ENCODE measurements around the gene PLPP1.
"Not testable (repeated sequence)": the region's sequence is repeated elsewhere in the genome, so short reads cannot be mapped to it uniquely, and the experiment has no call there.

PLPP1 gene

GRCh38 chr5:55546947-55547346, 12.2 kb upstream of the PLPP1 start:
- no peak for DNase-seq (ENCODE audit: low read depth in 2 of 2)

DNA sequence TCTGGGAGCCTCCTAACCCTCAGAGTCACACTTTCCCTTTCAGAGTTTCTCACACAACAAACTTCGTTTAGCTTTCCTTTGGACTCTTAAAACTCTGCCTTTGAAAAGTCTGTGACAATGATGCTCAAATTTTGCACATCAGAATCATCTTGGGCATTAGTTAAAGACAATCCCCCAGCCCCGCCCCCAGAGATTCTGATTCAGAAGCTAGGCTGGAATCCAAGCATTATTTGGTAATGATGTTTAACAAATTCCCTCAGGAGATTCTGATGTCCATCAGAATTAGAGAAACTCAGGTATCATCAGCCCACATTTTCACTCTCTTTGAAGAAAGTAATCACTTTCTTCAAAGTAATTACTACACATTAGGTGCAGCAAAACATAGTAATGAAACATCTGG, 9.6 kb upstream of the PLPP1 start:
- DNase-seq (ENCODE audit: low read depth in 2 of 2), result no peak

- no peak for DNase-seq (ENCODE audit: low read depth in 2 of 2)
Measured at GRCh38 chr5:55541056-55541635, 6.4 kb upstream of the PLPP1 start.

DNA sequence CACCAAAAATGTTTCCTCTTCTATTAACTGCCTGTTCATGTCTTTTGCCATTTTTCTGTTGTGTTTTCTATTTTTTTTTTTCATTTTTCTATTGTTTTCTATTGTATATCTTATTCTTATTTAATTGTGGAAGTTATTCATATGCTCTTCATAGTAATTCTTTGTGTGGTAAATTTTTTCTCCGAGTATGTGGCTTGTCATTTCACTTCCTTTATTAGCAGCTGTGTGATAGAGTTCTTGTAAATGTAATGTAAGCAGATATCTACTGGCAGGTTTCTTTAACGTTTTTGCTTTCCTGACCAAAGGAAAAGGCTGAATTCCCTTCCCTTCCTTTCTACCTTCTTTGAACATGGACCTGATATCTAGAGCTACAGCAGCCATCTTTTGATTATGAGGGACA, 5.8 kb upstream of the PLPP1 start:
- DNase-seq (ENCODE audit: low read depth in 2 of 2), result no peak

DNA sequence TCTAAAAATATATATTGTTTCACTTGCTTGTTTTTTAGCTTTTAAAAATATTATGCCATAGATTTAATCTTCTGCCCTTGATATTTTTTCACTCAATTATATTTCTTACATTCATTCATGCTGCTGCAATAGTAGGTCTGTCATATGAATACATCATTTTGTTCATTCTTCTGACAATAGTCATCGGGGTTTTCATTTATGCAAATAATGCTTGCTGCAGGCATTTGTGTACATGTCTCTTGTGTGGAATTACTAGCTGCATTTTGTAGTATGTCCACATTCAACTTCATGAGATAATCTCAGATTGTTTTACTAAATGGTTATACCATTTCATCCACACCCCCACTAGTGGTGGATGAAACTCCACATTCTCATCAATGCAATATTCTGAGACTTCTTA, 5.3 kb upstream of the PLPP1 start:
- DNase-seq (ENCODE audit: low read depth in 2 of 2), result no peak

DNA sequence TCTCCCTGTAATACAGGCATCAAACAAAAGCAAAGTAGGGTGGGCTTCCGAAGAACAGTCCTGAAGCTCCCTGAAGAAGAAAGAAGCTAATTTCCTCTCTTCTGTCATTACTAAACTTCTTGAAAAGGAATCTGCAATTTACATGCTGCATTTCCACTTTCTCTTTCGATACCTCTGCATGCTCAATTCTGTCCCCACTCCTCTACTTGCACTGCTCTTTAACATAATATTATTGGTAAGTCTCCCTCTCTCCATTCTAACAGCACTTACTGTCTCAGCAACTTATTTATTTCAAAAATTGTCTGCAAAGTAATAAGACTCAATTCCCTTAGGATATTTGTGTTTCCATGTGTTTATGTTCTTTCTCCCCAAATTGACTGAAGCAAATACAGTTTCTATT, 3.9 kb upstream of the PLPP1 start:
- DNase-seq (ENCODE audit: low read depth in 2 of 2), result no peak

DNA sequence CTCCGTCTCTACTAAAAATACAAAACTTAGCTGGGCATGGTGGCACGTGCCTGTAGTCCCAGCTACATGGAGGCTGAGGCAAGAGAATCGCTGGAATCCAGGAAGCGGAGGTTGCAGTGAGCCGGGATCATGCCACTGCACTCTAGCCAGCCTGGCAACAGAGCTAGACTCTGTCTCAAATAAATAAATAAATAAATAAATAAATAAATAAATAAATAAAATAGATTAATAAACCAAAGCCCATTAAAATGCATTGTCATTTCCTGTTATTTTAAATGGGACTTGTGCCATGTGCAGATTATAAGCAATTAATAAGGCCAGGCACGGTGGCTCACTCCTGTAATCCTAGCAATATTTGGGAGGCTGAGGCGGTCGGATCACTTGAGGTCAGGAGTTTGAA, 2.6 kb upstream of the PLPP1 start:
- DNase-seq (ENCODE audit: low read depth in 2 of 2), result not testable (repeated sequence)

- no peak for DNase-seq (ENCODE audit: low read depth in 2 of 2)
Measured at GRCh38 chr5:55535199-55535905, 588 bp upstream of the PLPP1 start.

GRCh38 chr5:55533521-55534435, 986 bp downstream of the PLPP1 start:
- DNase-seq (ENCODE audit: low read depth in 2 of 2), result peak in 1 of 2 donors; percentile 1

- DNase-seq (ENCODE audit: low read depth in 2 of 2), result no peak
Measured at GRCh38 chr5:55530669-55531068, 4.1 kb downstream of the PLPP1 start.

- no peak for DNase-seq (ENCODE audit: low read depth in 2 of 2)
Measured at GRCh38 chr5:55524816-55525215, 9.9 kb downstream of the PLPP1 start.

GRCh38 chr5:55523293-55523692, 11.5 kb downstream of the PLPP1 start:
- no peak for DNase-seq (ENCODE audit: low read depth in 2 of 2)

- no peak for DNase-seq (ENCODE audit: low read depth in 2 of 2)
Measured at GRCh38 chr5:55521881-55522280, 12.9 kb downstream of the PLPP1 start.

DNA sequence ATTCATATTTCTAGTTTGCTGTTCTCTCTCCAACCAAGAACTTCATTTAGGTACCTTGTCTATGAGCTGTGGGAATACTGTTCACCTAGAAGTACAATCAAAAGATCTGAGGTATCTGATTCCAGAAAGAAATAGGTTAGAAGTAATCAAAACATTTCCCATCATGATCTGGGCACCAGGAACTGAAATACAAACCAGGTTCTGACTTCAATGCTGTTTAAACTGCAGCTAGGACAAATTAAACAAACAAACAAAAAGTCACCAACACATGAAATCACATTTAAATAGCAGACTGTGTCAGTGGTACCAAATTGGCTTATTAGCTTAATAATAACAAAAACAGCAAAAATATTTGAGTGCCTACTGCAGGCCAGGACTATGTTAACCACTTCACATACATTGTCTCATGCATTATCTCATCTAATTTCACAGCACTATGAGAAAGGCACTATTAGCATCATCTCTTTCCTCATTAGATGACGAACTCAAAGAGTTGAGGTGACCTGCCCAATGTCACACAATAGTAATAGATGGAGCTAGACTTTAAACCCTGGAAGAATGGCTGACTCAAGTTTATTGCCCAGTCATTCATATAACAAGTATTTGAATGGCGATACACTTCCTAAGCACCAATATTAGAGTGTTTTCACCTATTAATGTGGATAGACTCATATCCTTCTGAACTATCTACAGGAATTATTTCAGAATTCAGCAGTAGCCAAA, 14.5 kb downstream of the PLPP1 start:
- DNase-seq (ENCODE audit: low read depth in 2 of 2), result no peak

- no peak for DNase-seq (ENCODE audit: low read depth in 2 of 2)
Measured at GRCh38 chr5:55518831-55519390, 15.9 kb downstream of the PLPP1 start.

DNA sequence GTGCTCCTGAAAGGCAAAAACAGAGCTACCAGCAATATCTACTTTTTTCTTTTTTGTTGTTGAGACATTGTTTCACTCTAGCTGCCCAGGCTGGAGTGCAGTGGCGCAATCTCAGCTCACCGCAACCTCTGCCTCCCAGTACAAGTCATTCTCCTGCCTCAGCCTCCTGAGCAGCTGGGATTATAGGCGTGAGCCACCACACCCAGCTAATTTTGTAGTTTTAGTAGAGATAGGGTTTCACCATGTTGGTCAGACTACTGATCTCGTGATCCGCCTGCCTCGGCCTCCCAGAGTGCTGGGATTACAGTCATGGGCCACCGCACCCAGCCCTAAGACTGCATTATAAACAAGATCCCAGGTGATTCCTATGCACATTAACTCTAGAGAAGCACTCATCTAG, 17.0 kb downstream of the PLPP1 start:
- DNase-seq (ENCODE audit: low read depth in 2 of 2), result no peak

DNA sequence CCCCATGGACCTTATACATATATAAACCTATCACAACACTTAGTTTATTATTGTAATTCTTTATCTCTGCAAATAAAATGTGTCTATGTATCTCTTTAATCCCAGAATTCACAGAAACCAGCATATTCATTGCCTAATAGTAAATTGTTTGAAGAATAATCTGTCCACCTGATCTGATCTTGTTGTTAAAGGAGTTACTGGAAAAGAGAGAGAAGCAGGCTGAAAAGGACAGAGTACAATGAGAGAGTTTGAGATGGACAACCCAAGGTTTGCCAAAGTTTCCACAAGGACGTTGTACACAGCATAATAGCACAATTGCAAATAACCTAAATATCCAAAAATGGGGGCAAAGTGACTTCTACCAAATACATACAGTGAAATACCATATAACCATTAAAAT, 23.8 kb downstream of the PLPP1 start:
- no peak for DNase-seq (ENCODE audit: low read depth in 2 of 2)

DNA sequence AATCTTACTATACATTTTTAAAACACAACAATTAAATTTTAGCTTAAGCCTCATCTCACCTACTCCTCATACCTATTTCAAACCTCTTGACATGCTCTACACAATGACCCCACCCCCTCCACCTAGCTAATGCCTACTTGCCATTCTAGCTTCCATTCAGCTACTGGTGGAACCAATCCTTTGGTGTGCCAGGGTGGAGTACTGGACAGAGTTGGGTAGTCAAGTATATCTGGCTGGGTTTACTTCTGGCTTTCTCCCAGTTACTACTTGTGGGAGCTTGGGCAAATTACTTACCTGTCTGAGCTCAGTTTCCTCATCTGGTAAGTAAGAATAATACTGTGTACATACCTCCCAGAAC, 24.3 kb downstream of the PLPP1 start:
- no peak for DNase-seq (ENCODE audit: low read depth in 2 of 2)

- no peak for DNase-seq (ENCODE audit: low read depth in 2 of 2)
Measured at GRCh38 chr5:55509796-55510522, 24.8 kb downstream of the PLPP1 start.

DNA sequence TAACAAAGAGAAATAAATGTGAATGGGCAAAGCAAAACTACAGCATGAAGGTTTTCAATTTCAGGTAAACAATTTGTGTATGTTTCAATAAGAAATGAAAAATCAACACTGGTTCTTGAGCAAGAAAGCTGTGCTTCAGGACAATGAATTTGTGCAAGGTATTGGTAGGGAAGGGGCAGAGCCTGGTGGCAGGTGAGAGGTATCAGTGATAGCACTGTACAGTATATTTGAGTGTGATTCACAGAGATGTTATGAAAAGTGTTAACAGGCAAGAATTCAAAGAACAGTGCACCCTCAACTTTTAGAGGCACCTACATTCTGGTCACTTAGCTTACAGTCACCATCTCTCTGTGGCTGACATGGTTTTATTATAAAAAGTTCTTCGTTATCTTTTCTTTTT, 25.7 kb downstream of the PLPP1 start:
- DNase-seq (ENCODE audit: low read depth in 2 of 2), result no peak

- no peak for DNase-seq (ENCODE audit: low read depth in 2 of 2)
Measured at GRCh38 chr5:55507574-55507973, 27.2 kb downstream of the PLPP1 start.
